Tibial nerve (tissue), 4 donors: ENCODE results near the gene PPAT.

Experiments used
- EP300 ChIP-seq, 2 donors: sonication (generic); formaldehyde crosslinking; IDR thresholded peaks; one replicate each; pipeline ENCODE4 v1.6.1; 2017; ENCODE audit warnings: antibody characterized with exemption in 2 of 2, mild to moderate bottlenecking in 1 of 2
- POLR2A ChIP-seq, 2 donors: fragments of 450-650 bp; IDR thresholded peaks; one replicate each; pipeline ENCODE4 v1.6.1; 2017; ENCODE audit warnings: antibody characterized with exemption in 2 of 2, mild to moderate bottlenecking in 2 of 2, moderate library complexity in 2 of 2
- TF ChIP-seq, protein P1 (sequence below), 5 experiments: fragments of 200-600 bp in 3 of 5; fragments of 450-650 bp in 2 of 5; sonication (generic) in 3 of 5; IDR thresholded peaks; one replicate each; pipeline ENCODE4 v1.5.1; 2016 to 2019; ENCODE audit warnings: antibody characterized with exemption in 5 of 5, mild to moderate bottlenecking in 3 of 5, moderate library complexity in 2 of 5

DNA sequence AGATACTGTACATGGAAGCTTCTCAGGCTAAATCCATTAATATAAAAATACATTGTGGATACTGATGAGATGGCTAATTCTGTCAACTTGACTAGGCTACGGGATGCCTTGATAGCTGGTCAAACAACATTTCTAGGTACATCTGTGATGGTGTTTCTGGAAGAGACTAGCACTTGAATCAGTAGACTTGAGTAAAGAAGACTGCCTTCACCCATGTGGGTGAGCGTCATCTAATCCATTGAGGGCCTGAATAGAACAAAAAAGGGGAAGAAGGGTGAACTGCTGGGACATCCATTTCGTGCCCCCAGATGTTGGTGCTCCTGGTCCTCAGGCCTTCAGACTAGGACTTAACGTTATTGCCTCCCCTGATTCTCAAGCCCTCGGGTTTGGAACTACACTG lies 28.3 kb upstream of the PPAT start:
- TF ChIP-seq, protein P1, sequence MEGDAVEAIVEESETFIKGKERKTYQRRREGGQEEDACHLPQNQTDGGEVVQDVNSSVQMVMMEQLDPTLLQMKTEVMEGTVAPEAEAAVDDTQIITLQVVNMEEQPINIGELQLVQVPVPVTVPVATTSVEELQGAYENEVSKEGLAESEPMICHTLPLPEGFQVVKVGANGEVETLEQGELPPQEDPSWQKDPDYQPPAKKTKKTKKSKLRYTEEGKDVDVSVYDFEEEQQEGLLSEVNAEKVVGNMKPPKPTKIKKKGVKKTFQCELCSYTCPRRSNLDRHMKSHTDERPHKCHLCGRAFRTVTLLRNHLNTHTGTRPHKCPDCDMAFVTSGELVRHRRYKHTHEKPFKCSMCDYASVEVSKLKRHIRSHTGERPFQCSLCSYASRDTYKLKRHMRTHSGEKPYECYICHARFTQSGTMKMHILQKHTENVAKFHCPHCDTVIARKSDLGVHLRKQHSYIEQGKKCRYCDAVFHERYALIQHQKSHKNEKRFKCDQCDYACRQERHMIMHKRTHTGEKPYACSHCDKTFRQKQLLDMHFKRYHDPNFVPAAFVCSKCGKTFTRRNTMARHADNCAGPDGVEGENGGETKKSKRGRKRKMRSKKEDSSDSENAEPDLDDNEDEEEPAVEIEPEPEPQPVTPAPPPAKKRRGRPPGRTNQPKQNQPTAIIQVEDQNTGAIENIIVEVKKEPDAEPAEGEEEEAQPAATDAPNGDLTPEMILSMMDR (IDR thresholded peaks at IDR 0.05) = no peak
- no peak for TF ChIP-seq POLR2A (IDR thresholded peaks at IDR 0.05)
- no peak for TF ChIP-seq EP300 (IDR thresholded peaks at IDR 0.05)
